Naive thymus-derived CD4-positive, alpha-beta T cell (primary cell): ENCODE results near the gene DUS1L. TPM values are rescaled to one million over a fixed set of nuclear protein-coding genes. Genes with fewer than 3 reads are reported as not detected.

Source experiments
- ATAC-seq: fragments of 150-1000 bp; cut with Tn5 transposase; 2 replicates; pipeline ENCODE4 v1.10.0; 2021; ENCODE audit warnings: mild to moderate bottlenecking, moderate library complexity
- CTCF ChIA-PET: fragments of 350-600 bp; sonication (Branson Sonifier 250); formaldehyde crosslinking; loops from one replicate; lab custom pipeline; 2021; ENCODE audit warnings: antibody characterized with exemption; lab: Charles Lee
- POLR2A ChIA-PET: fragments of 350-600 bp; sonication (Branson Sonifier 250); formaldehyde crosslinking; loops from one replicate; lab custom pipeline; 2021; ENCODE audit warnings: antibody characterized with exemption, inconsistent platforms; lab: Charles Lee
- DNase-seq, 9 donors: peaks; one replicate each; pipeline versions ENCODE4 v3.0.0 to v3.0.0-alpha.2; 2020 to 2022; ENCODE audit warnings: mixed read lengths in 1 of 9
- H3K27ac ChIP-seq: one replicate; pipeline ENCODE4 v1.7.0; 2013; ENCODE audit warnings: mild to moderate bottlenecking, low read depth, low read length, moderate library complexity
- H3K27me3 ChIP-seq, 2 donors: one replicate each; pipeline ENCODE4 v1.7.0; 2013; ENCODE audit warnings: low read length in 2 of 2, mild to moderate bottlenecking in 2 of 2, moderate library complexity in 2 of 2; ENCODE audit not compliant: control insufficient read depth in 2 of 2, insufficient read depth in 2 of 2
- H3K36me3 ChIP-seq, 3 experiments: 1 replicate in 2 of 3; 2 replicates in 1 of 3; pipeline ENCODE4 v1.7.0; 2013; ENCODE audit warnings: low read length in 3 of 3, mild to moderate bottlenecking in 3 of 3, moderate library complexity in 1 of 3; ENCODE audit not compliant: insufficient read depth in 3 of 3, control insufficient read depth in 2 of 3
- H3K4me1 ChIP-seq, 2 donors: one replicate each; pipeline ENCODE4 v1.7.0; 2013; ENCODE audit warnings: low read length in 2 of 2, mild to moderate bottlenecking in 2 of 2, moderate library complexity in 1 of 2; ENCODE audit not compliant: control insufficient read depth in 2 of 2, insufficient read depth in 2 of 2
- H3K4me3 ChIP-seq: 2 replicates; pipeline ENCODE4 v1.7.0; 2013; ENCODE audit warnings: mild to moderate bottlenecking, low read length
- H3K9me3 ChIP-seq, 3 experiments: 1 replicate in 2 of 3; 2 replicates in 1 of 3; pipeline ENCODE4 v1.7.0; 2013; ENCODE audit warnings: low read length in 3 of 3; ENCODE audit not compliant: control insufficient read depth in 2 of 3
- H3K27ac Mint-ChIP-seq, 9 donors: one replicate each; pipeline ENCODE4 v1.8.0; 2020 to 2022; ENCODE audit warnings: mixed read lengths in 9 of 9, mild to moderate bottlenecking in 8 of 9, moderate library complexity in 5 of 9, inconsistent platforms in 2 of 9
- H3K27me3 Mint-ChIP-seq, 5 donors: one replicate each; pipeline ENCODE4 v1.8.0; 2021 to 2022; ENCODE audit warnings: mixed read lengths in 5 of 5, mild to moderate bottlenecking in 1 of 5
- H3K36me3 Mint-ChIP-seq, 5 donors: one replicate each; pipeline ENCODE4 v1.8.0; 2020 to 2022; ENCODE audit warnings: mixed read lengths in 5 of 5, mild to moderate bottlenecking in 3 of 5, inconsistent platforms in 1 of 5
- H3K4me1 Mint-ChIP-seq, 7 donors: one replicate each; pipeline ENCODE4 v1.8.0; 2020 to 2022; ENCODE audit warnings: mixed read lengths in 7 of 7, mild to moderate bottlenecking in 3 of 7, inconsistent platforms in 1 of 7
- H3K4me3 Mint-ChIP-seq, 10 donors: one replicate each; pipeline ENCODE4 v1.8.0; 2020 to 2022; ENCODE audit warnings: mild to moderate bottlenecking in 10 of 10, mixed read lengths in 10 of 10, moderate library complexity in 6 of 10, inconsistent platforms in 2 of 10
- H3K9me3 Mint-ChIP-seq, 11 donors: one replicate each; pipeline ENCODE4 v1.8.0; 2020 to 2022; ENCODE audit warnings: mixed read lengths in 11 of 11, mild to moderate bottlenecking in 4 of 11, inconsistent platforms in 1 of 11, moderate library complexity in 1 of 11
- intact Hi-C, 2 donors: fragments of 100-400 bp; cut with micrococcal nuclease; formaldehyde crosslinking; loops; one replicate each; pipeline ENCODE4 v1.15.1; 2023
- polyA plus RNA-seq, 2 donors: library from polyadenylated mRNA; unstranded; fragments of 300-500 nt; fragmentation: Illumina TruSeq; gene quantifications; one replicate each; pipeline ENCODE4 v1.2.3, GENCODE V29; 2021
- total RNA-seq, 6 experiments: library from RNA in 5 of 6; stranded (reverse) in 5 of 6; gene quantifications; 1 replicate in 5 of 6; 2 replicates in 1 of 6; pipeline ENCODE4 v1.2.3 and lab custom pipeline; 2021 to 2026

DUS1L gene
- total and polyA plus RNA-seq, 7 experiments from 2014 or later: 52.9 to 157 (median 143) TPM

- ChIA-PET CTCF (interaction anchor here (0.6 to 1.8 kb wide), 14 partner anchors 9 to 420 kb away, joined by 3 to 7 read pairs (median 4); partner anchors contain the start of genes CENPX and LRRC45), POLR2A (interaction anchor here (0.5 to 3.1 kb wide), 14 partner anchors 11 to 354 kb away, joined by 3 to 12 read pairs (median 4); partner anchors contain the start of genes ARL16 and HGS)
- no peaks in the 10 kb centered on the region for H3K9me3 Mint-ChIP-seq
- no peaks in the 10 kb centered on the region for H3K27me3 Mint-ChIP-seq
- intact Hi-C loops: loop anchor here (1.0 to 10.0 kb wide), 12 partner anchors 14 to 418 kb away; partner anchors contain the start of genes FASN (in 2 of the 2), GPS1 (in 2 of the 2), LRRC45 (in 2 of the 2) and RFNG (in 2 of the 2)
- Histone ChIP-seq H3K4me1 (peaks cover 7% of the 10 kb centered on the region in 2 donors), H3K27me3 (no peaks in the 10 kb centered on the region), H3K27ac (peak within 1 kb of the TSS; percentile 75), H3K9me3 (no peaks in the 10 kb centered on the region), H3K36me3 (peaks cover 0 to 6% (median 0%) of the 10 kb centered on the region in 3 experiments), H3K4me3 (peak within 1 kb of the TSS; percentile 71)
- DNase-seq: peak; percentile 87 to 97 (median 93)
- ATAC-seq: peak; percentile 96
- H3K27ac Mint-ChIP-seq: peak within 1 kb of the TSS; percentile 61 to 94 (median 90)
- H3K4me1 Mint-ChIP-seq: peaks cover 14 to 29% (median 24%) of the 10 kb centered on the region in 7 donors
- peak within 1 kb of the TSS; percentile 82 to 94 (median 89) for H3K4me3 Mint-ChIP-seq
- H3K36me3 Mint-ChIP-seq: peaks cover 0 to 7% (median 6%) of the 10 kb centered on the region in 5 donors
These were observed 28.3 kb downstream of the DUS1L start, which contains the start of gene DCXR for GRCh38 chr17:82037092-82037888. Gene DCXR (minus strand): TSS chr17:82037697. CDS start chr17:82037682, 15 bp downstream.

GRCh38 chr17:82036634-82037091, 28.9 kb downstream of the DUS1L start:
- H3K27me3 Mint-ChIP-seq: no peaks in the 10 kb centered on the region
- Histone ChIP-seq H3K4me1 (peaks cover 7% of the 10 kb centered on the region in 2 donors), H3K27me3 (no peaks in the 10 kb centered on the region), H3K27ac (peak overlapping the region; percentile 75), H3K4me3 (peak overlapping the region; percentile 71), H3K36me3 (peaks cover 0 to 6% (median 0%) of the 10 kb centered on the region in 3 experiments), H3K9me3 (no peaks in the 10 kb centered on the region)
- DNase-seq (no peak), ATAC-seq (no peak)
- intact Hi-C loops: loop anchor here (1.0 to 10.0 kb wide), 12 partner anchors 13 to 418 kb away; partner anchors contain the start of genes FASN (in 2 of the 2), GPS1 (in 2 of the 2), LRRC45 (in 2 of the 2) and RFNG (in 2 of the 2)
- ChIA-PET CTCF (no interaction called here), POLR2A (interaction anchor here (1.5 to 3.1 kb wide), 4 partner anchors 11 to 90 kb away, joined by 3 to 12 read pairs (median 6); no protein-coding TSS in a partner anchor)
- H3K4me1 Mint-ChIP-seq: peaks cover 14 to 29% (median 24%) of the 10 kb centered on the region in 7 donors
- peak overlapping the region; percentile 64 to 94 (median 86) for H3K4me3 Mint-ChIP-seq
- H3K27ac Mint-ChIP-seq: peak overlapping the region in 5 of 9 donors; percentile 46 to 93 (median 63)
- peaks cover 0 to 7% (median 6%) of the 10 kb centered on the region in 5 donors for H3K36me3 Mint-ChIP-seq
- no peaks in the 10 kb centered on the region for H3K9me3 Mint-ChIP-seq

GRCh38 chr17:82035956-82036633, 29.5 kb downstream of the DUS1L start:
- peaks cover 0 to 6% (median 0%) of the 10 kb centered on the region in 3 experiments for H3K36me3 ChIP-seq
- intact Hi-C loops: loop anchor here (5.0 to 10.0 kb wide), 5 partner anchors 59 to 419 kb away; partner anchors contain the start of genes ARL16 (in 1 of the 2), CYBC1 (in 1 of the 2), FASN (in 1 of the 2) and HGS (in 1 of the 2)
- H3K4me1 ChIP-seq: peaks cover 7% of the 10 kb centered on the region in 2 donors
- ChIA-PET CTCF (interaction anchor here (1.0 kb wide), 1 partner anchor 76 kb away, joined by 4 read pairs; no protein-coding TSS in a partner anchor), POLR2A (interaction anchor here (1.5 to 3.1 kb wide), 4 partner anchors 10 to 91 kb away, joined by 3 to 12 read pairs (median 6); no protein-coding TSS in a partner anchor)
- DNase-seq (no peak), ATAC-seq (no peak)
- no peaks in the 10 kb centered on the region for H3K27me3 ChIP-seq
- H3K9me3 Mint-ChIP-seq: no peaks in the 10 kb centered on the region
- H3K27ac Mint-ChIP-seq: peak overlapping the region in 5 of 9 donors; percentile 33 to 82 (median 62)
- H3K4me3 Mint-ChIP-seq: peak overlapping the region; percentile 59 to 94 (median 86)
- peaks cover 0 to 7% (median 6%) of the 10 kb centered on the region in 5 donors for H3K36me3 Mint-ChIP-seq
- no peaks in the 10 kb centered on the region for H3K9me3 ChIP-seq
- H3K27me3 Mint-ChIP-seq: no peaks in the 10 kb centered on the region
- H3K4me3 ChIP-seq: peak overlapping the region; percentile 71
- peaks cover 14 to 29% (median 24%) of the 10 kb centered on the region in 7 donors for H3K4me1 Mint-ChIP-seq
- H3K27ac ChIP-seq: peak overlapping the region; percentile 75

GRCh38 chr17:82035488-82035887, 30.1 kb downstream of the DUS1L start:
- POLR2A ChIA-PET: interaction anchor here (1.5 to 3.1 kb wide), 3 partner anchors 9 to 71 kb away, joined by 3 to 10 read pairs (median 3); no protein-coding TSS in a partner anchor

GRCh38 chr17:82034371-82035011, 31.1 kb downstream of the DUS1L start:
- Histone ChIP-seq H3K27ac (no peak overlapping the region), H3K9me3 (no peaks in the 10 kb centered on the region), H3K36me3 (peaks cover 0 to 6% (median 0%) of the 10 kb centered on the region in 3 experiments), H3K27me3 (no peaks in the 10 kb centered on the region), H3K4me1 (peaks cover 14 to 16% of the 10 kb centered on the region in 2 donors), H3K4me3 (no peak overlapping the region)
- CTCF ChIA-PET: interaction anchor here (0.6 to 1.3 kb wide), 3 partner anchors 22 to 123 kb away, joined by 3 to 4 read pairs (median 3); no protein-coding TSS in a partner anchor
- POLR2A ChIA-PET: interaction anchor here (3.1 kb wide), 1 partner anchor 8 kb away, joined by 10 read pairs; no protein-coding TSS in a partner anchor
- intact Hi-C loops: loop anchor here (5.0 to 10.0 kb wide), 5 partner anchors 60 to 420 kb away; partner anchors contain the start of genes ARL16 (in 1 of the 2), CYBC1 (in 1 of the 2), FASN (in 1 of the 2) and HGS (in 1 of the 2)
- no peak for DNase-seq
- Mint-ChIP-seq H3K27ac (peak overlapping the region in 4 of 9 donors; percentile 50 to 86 (median 66)), H3K27me3 (no peaks in the 10 kb centered on the region), H3K4me3 (peak overlapping the region in 7 of 10 donors; percentile 33 to 94 (median 82)), H3K36me3 (peaks cover 0 to 10% (median 6%) of the 10 kb centered on the region in 5 donors), H3K4me1 (peaks cover 14 to 36% (median 24%) of the 10 kb centered on the region in 7 donors), H3K9me3 (peaks cover 0 to 2% (median 0%) of the 10 kb centered on the region in 11 donors)
- no peak for ATAC-seq

More at GRCh38 chr17:82035488-82035887, 30.1 kb downstream of the DUS1L start:
- H3K4me3 Mint-ChIP-seq: peak overlapping the region; percentile 53 to 94 (median 82)
- no peak overlapping the region for H3K27ac ChIP-seq
- H3K36me3 ChIP-seq: peaks cover 0 to 6% (median 0%) of the 10 kb centered on the region in 3 experiments
- DNase-seq (no peak), ATAC-seq (no peak)
- H3K4me1 Mint-ChIP-seq: peaks cover 14 to 31% (median 24%) of the 10 kb centered on the region in 7 donors
- H3K36me3 Mint-ChIP-seq: peaks cover 0 to 7% (median 6%) of the 10 kb centered on the region in 5 donors
- peaks cover 0 to 1% (median 0%) of the 10 kb centered on the region in 11 donors for H3K9me3 Mint-ChIP-seq
- intact Hi-C loops: loop anchor here (5.0 to 10.0 kb wide), 5 partner anchors 59 to 419 kb away; partner anchors contain the start of genes ARL16 (in 1 of the 2), CYBC1 (in 1 of the 2), FASN (in 1 of the 2) and HGS (in 1 of the 2)
- H3K27me3 ChIP-seq: no peaks in the 10 kb centered on the region
- peaks cover 7% of the 10 kb centered on the region in 2 donors for H3K4me1 ChIP-seq
- CTCF ChIA-PET: interaction anchor here (1.0 to 1.3 kb wide), 3 partner anchors 76 to 122 kb away, joined by 3 to 4 read pairs (median 4); no protein-coding TSS in a partner anchor
- H3K9me3 ChIP-seq: no peaks in the 10 kb centered on the region
- H3K27me3 Mint-ChIP-seq: no peaks in the 10 kb centered on the region
- no peak overlapping the region for H3K4me3 ChIP-seq
- H3K27ac Mint-ChIP-seq: peak overlapping the region in 8 of 9 donors; percentile 7 to 86 (median 58)
